Cardiac muscle cell (in vitro differentiated cells and primary cell): ENCODE results near the gene STX7. TPM values are rescaled to one million over a fixed set of nuclear protein-coding genes. Genes with fewer than 3 reads are reported as not detected.
"Not testable (repeated sequence)": the region's sequence is repeated elsewhere in the genome, so short reads cannot be mapped to it uniquely, and the experiment has no call there.

Experiments used
- DNase-seq, 2 donors: peaks; one replicate each; pipeline versions ENCODE4 v3.0.0 to v3.0.0-alpha.2; 2010 to 2017; ENCODE audit warnings: low read depth in 1 of 2, low spot score in 1 of 2
- H3K27ac ChIP-seq: fragments of 200-600 bp; sonication (generic); 2 replicates; pipeline ENCODE4 v1.5.1; 2016
- H3K27me3 ChIP-seq: fragments of 200-600 bp; sonication (generic); 2 replicates; pipeline ENCODE4 v1.6.0; 2016; ENCODE audit warnings: control low read depth
- H3K36me3 ChIP-seq: fragments of 200-600 bp; sonication (generic); 2 replicates; pipeline ENCODE4 v1.5.1; 2016; ENCODE audit warnings: control low read depth
- H3K4me1 ChIP-seq: fragments of 200-600 bp; sonication (generic); 2 replicates; pipeline ENCODE4 v1.8.1; 2017; ENCODE audit warnings: low read depth, mild to moderate bottlenecking, mixed run types
- H3K4me3 ChIP-seq: fragments of 200-600 bp; sonication (generic); 2 replicates; pipeline ENCODE4 v1.5.1; 2016; ENCODE audit warnings: mild to moderate bottlenecking
- H3K9me3 ChIP-seq: fragments of 200-600 bp; sonication (generic); 2 replicates; pipeline ENCODE4 v1.5.1; 2017; ENCODE audit warnings: low read depth, mild to moderate bottlenecking, control low read depth
- polyA plus RNA-seq: library from polyadenylated mRNA; unstranded; fragments of >200 nt; fragmentation: Nextera tagmentation; extraction: Ambion mirVana; gene quantifications from 2 replicates; pipeline ENCODE4 v1.2.1, GENCODE V29; 2016
- total RNA-seq: library from RNA; depleted of rRNA; stranded (reverse); fragments of >200 nt; gene quantifications from 2 replicates; pipeline ENCODE4 v1.2.3, GENCODE V29; 2016
- TF ChIP-seq, protein P1 (sequence below): IDR thresholded peaks from 2 replicates; pipeline ENCODE4 v1.5.1; 2012; ENCODE audit warnings: low read depth, mild to moderate bottlenecking, low read length

Gene STX7
- total and polyA plus RNA-seq, 2 experiments from 2014 or later: 28.6 to 37.2 TPM

DNA sequence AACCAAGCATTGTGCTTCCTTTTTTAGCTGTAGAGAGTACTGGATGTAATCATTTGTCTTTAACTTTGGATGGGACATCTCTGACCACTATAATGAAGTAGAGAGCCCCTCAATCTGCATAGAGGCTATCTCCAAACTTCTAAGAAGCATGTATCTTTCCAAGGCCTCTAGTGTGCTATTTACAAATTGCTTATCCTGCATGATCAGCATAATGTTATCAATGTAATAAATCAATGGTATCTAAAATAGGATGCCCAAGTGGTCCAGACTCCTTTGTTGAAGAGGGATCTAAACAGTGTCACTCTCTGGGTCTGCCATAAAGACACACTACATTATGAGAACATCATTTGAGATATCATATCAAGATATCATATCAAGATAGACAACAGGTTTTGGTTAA lies 31.9 kb upstream of the STX7 start:
- DNase-seq: no peak
- Histone ChIP-seq H3K4me1 (no peaks in the 10 kb centered on the region), H3K27me3 (no peaks in the 10 kb centered on the region), H3K4me3 (no peak overlapping the region), H3K27ac (no peak overlapping the region), H3K36me3 (no peaks in the 10 kb centered on the region), H3K9me3 (no peaks in the 10 kb centered on the region)
- TF ChIP-seq, protein P1, sequence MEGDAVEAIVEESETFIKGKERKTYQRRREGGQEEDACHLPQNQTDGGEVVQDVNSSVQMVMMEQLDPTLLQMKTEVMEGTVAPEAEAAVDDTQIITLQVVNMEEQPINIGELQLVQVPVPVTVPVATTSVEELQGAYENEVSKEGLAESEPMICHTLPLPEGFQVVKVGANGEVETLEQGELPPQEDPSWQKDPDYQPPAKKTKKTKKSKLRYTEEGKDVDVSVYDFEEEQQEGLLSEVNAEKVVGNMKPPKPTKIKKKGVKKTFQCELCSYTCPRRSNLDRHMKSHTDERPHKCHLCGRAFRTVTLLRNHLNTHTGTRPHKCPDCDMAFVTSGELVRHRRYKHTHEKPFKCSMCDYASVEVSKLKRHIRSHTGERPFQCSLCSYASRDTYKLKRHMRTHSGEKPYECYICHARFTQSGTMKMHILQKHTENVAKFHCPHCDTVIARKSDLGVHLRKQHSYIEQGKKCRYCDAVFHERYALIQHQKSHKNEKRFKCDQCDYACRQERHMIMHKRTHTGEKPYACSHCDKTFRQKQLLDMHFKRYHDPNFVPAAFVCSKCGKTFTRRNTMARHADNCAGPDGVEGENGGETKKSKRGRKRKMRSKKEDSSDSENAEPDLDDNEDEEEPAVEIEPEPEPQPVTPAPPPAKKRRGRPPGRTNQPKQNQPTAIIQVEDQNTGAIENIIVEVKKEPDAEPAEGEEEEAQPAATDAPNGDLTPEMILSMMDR: no peak

DNA sequence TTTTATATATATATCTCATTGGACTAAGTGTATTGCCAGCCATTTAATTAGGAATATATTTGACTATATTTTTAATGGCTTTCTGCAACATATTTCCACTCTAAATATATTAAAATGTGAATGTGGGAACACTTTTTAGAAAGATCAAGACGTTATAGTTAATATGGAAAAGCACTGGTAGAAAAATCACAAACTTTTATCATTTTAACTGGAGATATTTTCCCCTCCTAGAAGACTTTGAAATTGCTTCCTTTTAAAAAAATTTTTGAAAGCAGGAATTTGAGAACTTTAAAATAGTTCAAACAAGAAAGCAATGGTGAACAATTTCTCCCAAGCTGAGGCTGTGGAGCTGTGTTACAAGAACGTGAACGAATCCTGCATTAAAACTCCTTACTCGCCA lies 25.1 kb upstream of the STX7 start, which contains the start of gene TAAR9:
Gene TAAR9 (plus strand): TSS at position 301 of the 400 bp plus-strand sequence. CDS start 13 bp downstream, at position 314.
- no peak within 1 kb of the TSS for H3K27ac ChIP-seq
- TF ChIP-seq, protein P1: no peak
- no peaks in the 10 kb centered on the region for H3K36me3 ChIP-seq
- H3K4me3 ChIP-seq: no peak within 1 kb of the TSS
- H3K4me1 ChIP-seq: no peaks in the 10 kb centered on the region
- DNase-seq: no peak
- no peaks in the 10 kb centered on the region for H3K9me3 ChIP-seq
- no peaks in the 10 kb centered on the region for H3K27me3 ChIP-seq

DNA sequence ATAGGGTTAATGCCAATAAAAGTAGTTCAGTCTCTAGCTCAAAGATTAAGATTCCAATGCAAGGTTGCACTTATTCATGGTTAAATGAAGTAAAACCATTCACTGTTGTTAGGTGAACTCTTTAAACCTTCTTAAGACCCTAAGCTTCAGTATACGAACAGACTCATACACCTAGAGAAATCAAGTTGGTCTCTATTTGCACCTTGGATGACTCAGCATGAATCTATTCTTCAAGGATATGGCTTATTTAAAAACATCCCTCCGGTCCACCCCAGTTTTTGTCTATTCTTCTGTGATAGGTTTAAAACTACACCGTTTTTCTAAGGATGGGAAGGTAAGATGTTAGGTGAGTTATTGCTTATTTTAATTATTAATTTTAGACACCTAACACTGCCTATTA lies 24.2 kb upstream of the STX7 start:
- Histone ChIP-seq H3K4me1 (no peaks in the 10 kb centered on the region), H3K27me3 (no peaks in the 10 kb centered on the region), H3K27ac (no peak overlapping the region), H3K9me3 (no peaks in the 10 kb centered on the region), H3K36me3 (no peaks in the 10 kb centered on the region), H3K4me3 (no peak overlapping the region)
- DNase-seq: no peak
- TF ChIP-seq, protein P1: no peak

DNA sequence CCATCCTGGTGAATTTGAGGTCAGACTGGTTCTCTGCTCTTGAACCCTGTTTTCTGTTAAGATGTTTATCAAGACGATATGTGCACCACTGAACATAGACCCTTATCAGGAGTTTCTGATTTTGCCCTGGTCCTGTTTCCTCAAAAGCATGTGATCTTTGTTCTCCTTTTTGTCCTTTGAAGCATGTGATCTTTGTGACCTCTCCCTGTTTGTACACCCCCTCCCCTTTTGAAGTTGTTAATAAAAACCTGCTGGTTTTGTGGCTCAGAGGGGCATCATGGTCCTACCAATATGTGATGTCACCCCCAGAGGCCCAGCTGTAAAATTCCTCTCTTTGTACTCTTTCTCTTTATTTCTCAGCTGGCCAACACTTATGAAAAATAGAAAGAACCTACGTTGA lies 21.6 kb upstream of the STX7 start:
- H3K9me3 ChIP-seq, H3K4me3 ChIP-seq, H3K27me3 ChIP-seq, DNase-seq, H3K27ac ChIP-seq, H3K4me1 ChIP-seq, H3K36me3 ChIP-seq: not testable (repeated sequence)

DNA sequence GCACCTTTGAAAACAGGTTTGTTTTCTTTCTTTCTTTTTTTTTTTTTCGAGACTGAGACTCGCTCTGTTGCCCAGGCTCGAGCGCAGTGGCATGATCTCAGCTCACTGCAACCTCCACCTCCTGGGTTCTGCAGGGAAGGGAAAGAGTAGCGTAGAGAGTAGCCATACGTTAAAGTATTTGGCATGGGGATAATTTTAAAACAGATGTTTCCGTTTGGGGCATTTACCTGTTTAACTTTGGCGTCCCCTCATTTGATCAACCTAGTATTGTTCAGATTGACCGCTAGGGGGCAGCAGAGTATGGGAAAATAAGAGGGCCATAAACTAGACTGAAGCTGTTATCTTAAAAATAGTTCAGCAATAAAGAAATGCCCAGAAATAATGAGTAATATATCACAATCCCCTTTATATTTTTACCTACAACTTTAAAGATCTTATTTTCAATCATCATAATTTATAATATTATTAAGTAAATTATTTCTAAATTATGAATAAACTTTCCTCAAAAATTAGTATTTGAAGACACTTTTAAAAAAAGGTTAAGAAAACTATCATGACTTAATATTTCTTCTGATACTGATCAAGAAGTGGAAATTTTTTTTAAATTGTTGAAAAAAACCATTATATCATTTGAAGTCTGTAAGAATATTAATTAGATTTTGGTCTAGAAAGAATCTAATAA lies 17.5 kb upstream of the STX7 start:
- H3K4me1 ChIP-seq: no peaks in the 10 kb centered on the region
- no peaks in the 10 kb centered on the region for H3K9me3 ChIP-seq
- no peaks in the 10 kb centered on the region for H3K36me3 ChIP-seq
- H3K27me3 ChIP-seq: no peaks in the 10 kb centered on the region
- peak; percentile 79 for DNase-seq
- H3K4me3 ChIP-seq: no peak overlapping the region
- TF ChIP-seq, protein P1: peak; percentile 67
- no peak overlapping the region for H3K27ac ChIP-seq

DNA sequence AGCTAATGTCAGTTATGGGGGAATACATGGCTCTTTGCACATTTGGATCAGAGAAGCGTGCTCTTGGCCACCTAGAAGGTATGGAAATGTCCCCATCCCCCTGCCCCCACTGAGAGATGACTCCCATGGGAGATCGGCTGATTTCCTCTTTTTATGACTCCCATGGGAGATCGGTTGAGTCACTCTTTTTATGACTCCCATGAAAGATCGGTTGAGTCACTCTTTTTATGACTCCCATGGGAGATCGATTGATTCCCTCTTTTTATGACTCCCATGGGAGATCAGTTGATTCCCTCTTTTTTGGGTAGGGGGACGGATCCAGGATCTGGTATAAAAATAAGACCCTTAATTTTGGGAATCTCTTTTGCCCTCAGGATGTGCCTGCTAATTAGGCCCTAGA lies 14.9 kb upstream of the STX7 start:
- no peak for DNase-seq
- TF ChIP-seq, protein P1: no peak

More for the DNA sequence above, 14.9 kb upstream of the STX7 start:
- no peaks in the 10 kb centered on the region for H3K27me3 ChIP-seq
- H3K36me3 ChIP-seq: no peaks in the 10 kb centered on the region
- H3K27ac ChIP-seq: no peak overlapping the region
- H3K9me3 ChIP-seq: no peaks in the 10 kb centered on the region
- H3K4me1 ChIP-seq: no peaks in the 10 kb centered on the region
- H3K4me3 ChIP-seq: no peak overlapping the region
